ENCODE measurements around the gene PCDHGA11.
"Not testable (repeated sequence)": the region's sequence is repeated elsewhere in the genome, so short reads cannot be mapped to it uniquely, and the experiment has no call there.

The PCDHGA11 gene
- 0 to 0.28 reads per million in 2 donors for total RNA-seq

DNA sequence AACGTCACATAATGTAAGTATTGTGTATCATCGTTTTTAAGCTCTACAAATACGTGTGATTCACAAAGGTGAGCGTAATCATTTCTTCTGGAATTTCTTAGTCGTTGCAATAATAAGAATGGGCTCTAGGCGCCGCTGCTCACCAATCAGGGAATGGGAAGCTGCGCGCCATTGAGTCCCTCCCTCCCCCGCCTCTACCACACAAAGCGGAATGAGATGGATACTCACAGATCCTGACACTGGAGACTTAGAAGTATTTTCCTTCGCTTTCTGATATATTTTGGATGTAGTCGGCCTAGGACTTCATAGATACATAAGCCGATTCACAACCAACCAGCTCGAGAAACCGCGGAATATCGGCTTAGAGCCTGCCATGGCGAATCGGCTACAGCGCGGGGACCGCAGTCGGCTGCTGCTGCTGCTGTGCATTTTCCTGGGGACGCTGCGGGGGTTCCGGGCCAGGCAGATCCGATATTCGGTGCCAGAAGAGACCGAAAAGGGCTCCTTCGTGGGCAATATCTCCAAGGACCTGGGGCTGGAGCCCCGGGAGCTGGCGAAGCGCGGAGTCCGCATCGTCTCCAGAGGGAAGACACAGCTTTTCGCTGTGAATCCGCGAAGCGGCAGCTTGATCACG, at the start of gene PCDHGA11:
Gene PCDHGA11 (plus strand): TSS at position 197 of the 634 bp plus-strand sequence. CDS start 177 bp downstream, at position 374.
- no peak for DNase-seq

DNA sequence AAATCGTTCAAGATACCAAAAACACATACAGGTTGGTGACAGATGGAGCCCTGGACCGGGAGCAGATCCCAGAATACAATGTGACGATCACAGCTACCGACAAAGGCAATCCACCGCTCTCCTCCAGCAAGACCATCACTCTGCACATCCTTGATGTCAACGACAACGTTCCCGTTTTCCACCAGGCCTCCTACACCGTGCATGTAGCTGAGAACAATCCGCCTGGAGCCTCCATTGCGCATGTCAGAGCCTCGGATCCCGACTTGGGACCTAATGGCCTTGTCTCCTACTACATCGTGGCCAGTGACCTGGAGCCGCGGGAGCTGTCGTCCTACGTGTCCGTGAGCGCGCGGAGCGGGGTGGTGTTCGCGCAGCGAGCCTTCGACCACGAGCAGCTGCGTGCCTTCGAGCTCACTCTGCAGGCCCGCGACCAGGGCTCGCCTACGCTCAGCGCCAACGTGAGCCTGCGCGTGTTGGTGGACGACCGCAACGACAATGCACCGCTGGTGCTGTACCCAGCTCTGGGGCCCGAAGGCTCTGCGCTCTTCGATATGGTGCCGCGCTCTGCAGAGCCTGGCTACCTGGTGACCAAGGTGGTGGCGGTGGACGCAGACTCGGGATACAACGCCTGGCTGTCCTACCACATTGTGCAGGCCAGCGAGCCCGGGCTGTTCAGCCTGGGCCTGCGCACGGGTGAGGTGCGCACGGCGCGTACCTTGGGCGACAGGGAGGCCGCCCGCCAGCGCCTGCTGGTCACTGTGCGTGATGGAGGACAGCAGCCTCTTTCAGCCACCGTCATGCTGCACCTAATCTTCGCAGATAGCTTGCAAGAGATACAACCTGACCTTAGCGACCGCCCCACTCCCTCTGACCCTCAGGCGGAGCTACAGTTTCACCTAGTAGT, 49.0 kb upstream of the PCDHGA11 start:
- no peak for DNase-seq

DNA sequence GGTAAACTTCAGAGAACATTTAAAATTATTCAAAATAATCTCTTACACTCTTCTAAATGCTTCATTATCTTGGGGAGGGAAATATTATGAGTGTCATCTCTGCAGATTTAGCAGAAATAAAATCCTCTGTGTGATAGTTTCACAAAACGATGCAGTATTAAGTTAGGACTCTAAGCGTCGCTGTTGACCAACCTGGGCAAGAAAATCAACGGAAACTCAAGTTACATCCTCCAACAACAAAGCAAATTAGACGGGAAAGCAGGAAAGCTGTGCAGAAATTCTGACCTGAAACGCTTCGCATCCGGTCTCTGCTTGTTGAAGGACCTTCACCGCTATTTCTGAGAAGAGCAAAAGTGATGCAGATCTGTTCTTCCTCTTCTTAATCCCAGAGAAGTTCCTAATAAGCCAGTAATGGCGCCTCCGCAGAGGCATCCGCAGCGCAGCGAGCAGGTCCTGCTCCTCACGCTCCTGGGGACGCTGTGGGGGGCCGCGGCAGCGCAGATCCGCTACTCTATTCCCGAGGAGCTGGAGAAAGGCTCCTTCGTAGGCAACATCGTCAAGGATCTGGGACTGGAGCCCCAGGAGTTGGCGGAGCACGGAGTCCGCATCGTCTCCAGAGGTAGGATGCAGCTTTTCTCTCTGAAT, 47.1 kb upstream of the PCDHGA11 start, which contains the start of gene PCDHGA6:
Gene PCDHGA6 (plus strand): TSS at position 219 of the 645 bp plus-strand sequence. CDS start 193 bp downstream, at position 412.
- no peak for DNase-seq

DNA sequence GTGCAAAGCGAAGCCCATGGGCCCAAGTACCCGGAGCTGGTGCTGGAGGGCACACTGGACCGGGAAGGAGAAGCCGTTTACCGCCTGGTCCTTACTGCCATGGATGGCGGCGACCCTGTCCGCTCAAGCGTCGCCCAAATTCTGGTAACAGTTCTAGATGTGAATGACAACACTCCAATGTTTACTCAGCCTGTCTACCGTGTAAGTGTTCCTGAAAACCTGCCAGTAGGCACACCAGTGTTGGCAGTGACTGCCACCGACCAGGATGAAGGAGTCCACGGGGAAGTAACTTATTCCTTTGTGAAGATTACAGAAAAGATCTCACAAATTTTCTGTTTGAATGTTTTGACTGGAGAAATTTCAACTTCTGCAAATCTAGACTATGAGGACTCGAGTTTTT, 46.2 kb upstream of the PCDHGA11 start:
- no peak for DNase-seq

DNA sequence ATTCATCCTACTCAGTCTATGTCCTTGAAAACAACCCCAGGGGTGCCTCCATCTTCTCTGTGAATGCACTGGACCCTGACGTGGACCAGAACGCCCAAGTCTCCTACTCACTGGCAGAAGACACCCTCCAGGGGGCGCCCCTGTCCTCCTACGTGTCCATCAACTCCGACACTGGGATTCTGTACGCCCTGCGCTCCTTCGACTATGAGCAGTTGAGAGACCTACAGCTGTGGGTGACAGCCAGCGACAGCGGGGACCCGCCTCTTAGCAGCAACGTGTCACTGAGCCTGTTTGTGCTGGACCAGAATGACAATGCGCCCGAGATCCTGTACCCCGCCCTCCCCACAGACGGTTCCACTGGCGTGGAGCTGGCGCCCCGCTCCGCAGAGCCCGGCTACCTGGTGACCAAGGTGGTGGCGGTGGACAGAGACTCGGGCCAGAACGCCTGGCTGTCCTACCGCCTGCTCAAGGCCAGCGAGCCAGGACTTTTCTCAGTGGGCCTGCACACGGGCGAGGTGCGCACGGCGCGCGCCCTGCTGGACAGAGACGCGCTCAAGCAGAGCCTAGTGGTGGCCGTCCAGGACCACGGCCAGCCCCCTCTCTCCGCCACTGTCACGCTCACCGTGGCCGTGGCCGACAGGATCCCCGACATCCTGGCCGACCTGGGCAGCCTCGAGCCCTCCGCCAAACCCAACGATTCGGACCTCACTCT, 45.3 kb upstream of the PCDHGA11 start:
- DNase-seq, result not testable (repeated sequence)

DNA sequence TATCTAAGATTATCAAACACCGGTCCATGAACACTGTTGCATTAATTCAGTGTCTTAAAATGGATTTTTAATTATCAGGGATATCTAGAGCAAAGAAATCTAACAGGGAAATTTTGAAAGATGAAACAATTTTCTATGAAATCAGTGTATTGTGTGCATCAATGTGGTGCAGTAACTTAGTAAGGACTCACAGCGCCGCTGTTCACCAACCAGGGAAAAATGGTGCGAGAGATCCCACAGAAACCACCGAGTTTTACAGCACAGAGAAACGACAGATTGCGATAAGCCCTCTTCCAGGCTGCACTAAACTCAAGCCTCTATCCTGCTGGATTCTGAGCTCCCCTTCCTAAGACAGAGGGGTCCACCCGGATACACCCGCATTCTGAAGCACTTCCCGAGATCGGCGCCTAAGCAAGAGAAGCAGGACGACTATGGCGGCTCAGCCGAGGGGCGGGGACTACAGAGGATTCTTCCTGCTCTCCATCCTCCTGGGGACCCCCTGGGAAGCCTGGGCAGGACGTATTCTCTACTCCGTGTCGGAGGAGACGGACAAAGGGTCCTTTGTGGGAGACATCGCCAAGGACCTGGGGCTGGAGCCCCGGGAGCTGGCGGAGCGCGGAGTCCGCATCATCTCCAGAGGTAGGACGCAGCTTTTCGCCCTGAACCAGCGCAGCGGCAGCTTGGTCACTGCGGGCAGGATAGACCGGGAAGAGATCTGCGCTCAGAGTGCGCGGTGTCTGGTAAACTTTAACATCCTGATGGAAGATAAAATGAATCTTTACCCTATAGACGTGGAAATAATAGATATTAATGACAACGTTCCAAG, 38.2 kb upstream of the PCDHGA11 start, which contains the start of gene PCDHGA7:
Gene PCDHGA7 (plus strand): TSS at position 274 of the 826 bp plus-strand sequence. CDS start 158 bp downstream, at position 432.
- no peak for DNase-seq

DNA sequence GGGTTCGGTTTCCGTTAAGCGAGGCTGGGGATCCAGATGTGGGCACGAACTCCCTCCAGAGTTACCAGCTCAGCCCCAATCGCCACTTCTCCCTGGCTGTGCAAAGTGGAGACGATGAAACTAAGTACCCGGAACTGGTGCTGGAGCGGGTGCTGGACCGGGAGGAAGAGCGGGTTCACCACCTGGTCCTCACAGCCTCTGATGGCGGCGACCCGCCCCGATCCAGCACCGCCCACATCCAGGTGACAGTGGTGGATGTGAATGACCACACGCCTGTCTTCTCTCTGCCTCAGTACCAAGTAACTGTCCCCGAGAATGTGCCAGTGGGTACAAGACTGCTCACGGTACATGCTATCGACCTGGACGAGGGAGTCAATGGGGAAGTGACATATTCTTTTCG, 37.5 kb upstream of the PCDHGA11 start:
- DNase-seq, result no peak

DNA sequence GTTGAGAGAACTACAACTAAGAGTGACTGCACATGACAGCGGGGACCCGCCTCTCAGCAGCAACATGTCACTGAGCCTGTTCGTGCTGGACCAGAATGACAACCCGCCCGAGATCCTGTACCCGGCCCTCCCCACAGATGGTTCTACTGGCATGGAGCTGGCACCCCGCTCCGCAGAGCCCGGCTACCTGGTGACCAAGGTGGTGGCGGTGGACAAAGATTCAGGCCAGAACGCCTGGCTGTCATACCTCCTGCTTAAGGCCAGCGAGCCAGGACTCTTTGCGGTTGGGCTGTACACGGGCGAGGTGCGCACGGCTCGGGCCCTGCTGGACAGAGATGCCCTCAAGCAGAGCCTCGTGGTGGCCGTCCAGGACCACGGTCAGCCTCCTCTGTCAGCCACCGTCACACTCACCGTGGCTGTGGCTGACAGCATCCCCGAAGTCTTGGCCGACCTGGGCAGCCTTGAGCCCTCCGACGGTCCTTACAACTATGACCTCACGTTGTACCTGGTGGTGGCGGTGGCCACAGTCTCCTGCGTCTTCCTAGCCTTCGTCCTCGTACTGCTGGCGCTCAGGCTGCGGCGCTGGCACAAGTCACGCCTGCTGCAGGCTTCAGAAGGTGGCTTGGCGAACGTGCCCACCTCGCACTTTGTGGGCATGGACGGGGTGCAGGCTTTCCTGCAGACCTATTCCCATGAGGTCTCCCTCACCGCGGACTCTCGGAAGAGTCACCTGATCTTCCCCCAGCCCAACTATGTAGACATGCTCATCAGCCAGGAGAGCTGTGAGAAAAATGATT, 36.2 kb upstream of the PCDHGA11 start:
- no peak for DNase-seq

DNA sequence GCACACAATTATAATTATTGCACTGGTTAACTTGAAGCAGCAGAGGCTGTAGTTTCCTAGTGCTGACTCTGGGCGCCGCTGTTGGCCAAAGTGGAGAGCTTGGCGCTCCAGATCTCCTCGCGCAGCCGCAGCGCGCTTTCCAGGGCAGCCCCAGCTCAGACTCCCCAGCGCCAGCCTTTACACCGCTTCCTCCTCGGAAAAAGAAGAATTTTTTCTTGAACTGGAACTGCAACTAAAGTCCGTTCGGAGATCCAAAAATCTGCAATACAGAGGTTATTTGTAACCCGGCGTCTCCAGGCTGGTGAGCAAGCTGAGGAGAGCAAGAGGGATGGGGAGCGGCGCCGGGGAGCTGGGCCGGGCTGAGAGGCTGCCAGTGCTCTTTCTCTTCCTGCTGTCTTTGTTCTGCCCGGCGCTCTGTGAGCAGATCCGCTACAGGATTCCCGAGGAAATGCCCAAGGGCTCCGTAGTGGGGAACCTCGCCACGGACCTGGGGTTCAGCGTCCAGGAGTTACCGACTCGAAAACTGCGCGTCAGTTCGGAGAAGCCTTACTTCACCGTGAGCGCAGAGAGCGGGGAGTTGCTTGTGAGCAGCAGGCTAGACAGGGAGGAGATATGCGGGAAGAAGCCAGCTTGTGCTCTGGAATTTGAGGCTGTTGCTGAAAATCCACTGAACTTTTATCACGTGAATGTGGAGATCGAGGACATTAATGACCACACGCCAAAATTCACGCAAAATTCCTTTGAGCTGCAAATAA, 33.1 kb upstream of the PCDHGA11 start, which contains the start of gene PCDHGB4:
Gene PCDHGB4 (plus strand): TSS at position 142 of the 755 bp plus-strand sequence. CDS start 187 bp downstream, at position 329.
- DNase-seq, result not testable (repeated sequence)

DNA sequence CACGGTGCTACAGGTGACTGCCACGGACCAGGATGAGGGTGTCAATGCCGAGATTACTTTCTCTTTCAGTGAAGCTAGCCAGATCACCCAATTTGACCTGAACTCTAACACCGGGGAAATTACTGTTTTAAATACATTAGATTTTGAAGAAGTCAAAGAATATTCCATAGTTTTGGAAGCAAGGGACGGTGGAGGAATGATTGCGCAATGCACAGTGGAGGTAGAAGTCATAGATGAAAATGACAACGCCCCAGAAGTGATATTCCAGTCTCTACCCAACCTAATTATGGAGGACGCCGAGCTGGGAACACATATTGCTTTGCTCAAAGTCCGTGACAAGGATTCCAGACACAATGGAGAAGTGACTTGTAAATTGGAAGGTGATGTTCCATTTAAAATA, 32.2 kb upstream of the PCDHGA11 start:
- DNase-seq, result no peak

DNA sequence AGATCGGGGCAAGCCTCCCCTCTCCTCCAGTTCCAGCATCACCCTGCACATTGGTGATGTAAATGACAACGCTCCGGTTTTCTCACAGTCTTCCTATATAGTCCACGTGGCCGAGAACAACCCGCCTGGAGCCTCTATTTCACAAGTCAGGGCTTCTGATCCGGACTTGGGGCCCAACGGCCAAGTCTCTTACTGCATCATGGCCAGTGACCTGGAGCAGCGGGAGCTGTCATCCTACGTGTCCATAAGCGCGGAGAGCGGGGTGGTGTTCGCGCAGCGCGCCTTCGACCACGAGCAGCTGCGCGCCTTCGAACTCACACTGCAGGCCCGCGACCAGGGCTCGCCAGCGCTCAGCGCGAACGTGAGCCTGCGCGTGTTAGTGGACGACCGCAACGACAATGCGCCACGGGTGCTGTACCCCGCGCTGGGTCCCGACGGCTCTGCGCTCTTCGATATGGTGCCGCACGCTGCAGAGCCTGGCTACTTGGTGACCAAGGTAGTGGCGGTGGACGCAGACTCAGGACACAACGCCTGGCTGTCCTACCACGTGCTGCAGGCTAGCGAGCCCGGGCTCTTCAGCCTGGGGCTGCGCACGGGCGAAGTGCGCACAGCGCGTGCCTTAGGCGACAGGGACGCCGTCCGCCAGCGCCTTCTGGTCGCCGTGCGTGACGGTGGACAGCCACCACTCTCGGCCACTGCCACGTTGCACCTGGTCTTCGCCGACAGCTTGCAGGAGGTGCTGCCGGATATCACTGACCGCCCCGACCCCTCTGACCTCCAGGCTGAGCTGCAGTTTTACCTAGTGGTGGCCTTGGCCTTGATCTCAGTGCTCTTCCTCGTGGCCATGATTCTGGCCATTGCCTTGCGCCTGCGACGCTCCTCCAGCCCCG, 31.5 kb upstream of the PCDHGA11 start:
- no peak for DNase-seq

DNA sequence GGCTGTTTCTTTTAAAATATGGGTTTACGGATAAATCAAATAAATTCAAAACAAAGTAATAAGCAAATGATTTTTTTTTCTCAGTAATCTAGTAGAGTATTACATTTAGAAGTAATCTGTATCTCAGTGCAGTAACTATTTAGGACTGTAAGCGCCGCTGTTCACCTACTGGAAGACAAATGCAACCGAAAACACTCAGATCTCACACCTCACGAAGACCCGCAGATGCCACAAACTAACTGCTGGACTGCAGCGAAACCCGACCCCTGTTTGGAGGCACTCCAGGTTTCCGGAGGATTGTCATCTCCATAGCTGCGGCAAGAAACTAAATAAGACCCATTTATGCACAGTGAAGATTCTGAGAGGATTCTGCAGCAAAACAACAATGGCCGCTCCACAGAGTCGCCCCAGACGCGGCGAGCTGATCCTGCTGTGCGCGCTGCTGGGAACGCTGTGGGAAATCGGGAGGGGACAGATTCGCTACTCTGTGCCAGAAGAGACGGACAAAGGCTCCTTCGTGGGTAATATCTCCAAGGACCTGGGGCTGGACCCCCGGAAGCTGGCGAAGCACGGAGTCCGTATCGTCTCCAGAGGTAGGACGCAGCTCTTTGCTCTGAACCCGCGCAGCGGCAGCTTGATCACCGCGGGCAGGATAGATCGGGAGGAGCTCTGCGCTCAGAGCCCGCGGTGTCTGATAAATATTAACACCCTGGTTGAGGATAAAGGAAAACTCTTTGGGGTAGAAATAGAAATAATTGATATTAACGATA, 28.2 kb upstream of the PCDHGA11 start, which contains the start of gene PCDHGA8:
Gene PCDHGA8 (plus strand): TSS at position 205 of the 770 bp plus-strand sequence. CDS start 181 bp downstream, at position 386.
- no peak for DNase-seq

DNA sequence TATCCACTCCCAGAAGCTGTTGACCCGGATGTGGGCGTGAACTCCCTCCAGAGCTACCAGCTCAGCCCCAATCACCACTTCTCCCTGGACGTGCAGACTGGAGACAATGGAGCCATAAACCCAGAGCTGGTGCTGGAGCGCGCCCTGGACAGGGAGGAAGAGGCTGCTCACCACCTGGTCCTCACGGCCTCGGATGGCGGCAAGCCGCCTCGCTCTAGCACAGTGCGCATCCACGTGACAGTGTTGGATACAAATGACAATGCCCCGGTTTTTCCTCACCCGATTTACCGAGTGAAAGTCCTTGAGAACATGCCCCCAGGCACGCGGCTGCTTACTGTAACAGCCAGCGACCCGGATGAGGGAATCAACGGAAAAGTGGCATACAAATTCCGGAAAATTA, 27.6 kb upstream of the PCDHGA11 start:
- no peak for DNase-seq

DNA sequence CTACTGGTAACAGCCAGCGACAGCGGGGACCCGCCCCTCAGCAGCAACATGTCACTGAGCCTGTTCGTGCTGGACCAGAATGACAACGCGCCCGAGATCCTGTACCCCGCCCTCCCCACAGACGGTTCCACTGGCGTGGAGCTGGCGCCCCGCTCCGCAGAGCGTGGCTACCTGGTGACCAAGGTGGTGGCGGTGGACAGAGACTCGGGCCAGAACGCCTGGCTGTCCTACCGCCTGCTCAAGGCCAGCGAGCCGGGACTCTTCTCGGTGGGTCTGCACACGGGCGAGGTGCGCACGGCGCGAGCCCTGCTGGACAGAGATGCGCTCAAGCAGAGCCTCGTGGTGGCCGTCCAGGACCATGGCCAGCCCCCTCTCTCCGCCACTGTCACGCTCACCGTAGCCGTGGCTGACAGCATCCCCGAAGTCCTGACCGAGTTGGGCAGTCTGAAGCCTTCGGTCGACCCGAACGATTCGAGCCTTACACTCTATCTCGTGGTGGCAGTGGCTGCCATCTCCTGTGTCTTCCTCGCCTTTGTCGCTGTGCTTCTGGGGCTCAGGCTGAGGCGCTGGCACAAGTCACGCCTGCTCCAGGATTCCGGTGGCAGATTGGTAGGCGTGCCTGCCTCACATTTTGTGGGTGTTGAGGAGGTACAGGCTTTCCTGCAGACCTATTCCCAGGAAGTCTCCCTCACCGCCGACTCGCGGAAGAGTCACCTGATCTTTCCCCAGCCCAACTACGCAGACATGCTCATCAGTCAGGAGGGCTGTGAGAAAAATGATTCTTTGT, 26.3 kb upstream of the PCDHGA11 start:
- not testable (repeated sequence) for DNase-seq

DNA sequence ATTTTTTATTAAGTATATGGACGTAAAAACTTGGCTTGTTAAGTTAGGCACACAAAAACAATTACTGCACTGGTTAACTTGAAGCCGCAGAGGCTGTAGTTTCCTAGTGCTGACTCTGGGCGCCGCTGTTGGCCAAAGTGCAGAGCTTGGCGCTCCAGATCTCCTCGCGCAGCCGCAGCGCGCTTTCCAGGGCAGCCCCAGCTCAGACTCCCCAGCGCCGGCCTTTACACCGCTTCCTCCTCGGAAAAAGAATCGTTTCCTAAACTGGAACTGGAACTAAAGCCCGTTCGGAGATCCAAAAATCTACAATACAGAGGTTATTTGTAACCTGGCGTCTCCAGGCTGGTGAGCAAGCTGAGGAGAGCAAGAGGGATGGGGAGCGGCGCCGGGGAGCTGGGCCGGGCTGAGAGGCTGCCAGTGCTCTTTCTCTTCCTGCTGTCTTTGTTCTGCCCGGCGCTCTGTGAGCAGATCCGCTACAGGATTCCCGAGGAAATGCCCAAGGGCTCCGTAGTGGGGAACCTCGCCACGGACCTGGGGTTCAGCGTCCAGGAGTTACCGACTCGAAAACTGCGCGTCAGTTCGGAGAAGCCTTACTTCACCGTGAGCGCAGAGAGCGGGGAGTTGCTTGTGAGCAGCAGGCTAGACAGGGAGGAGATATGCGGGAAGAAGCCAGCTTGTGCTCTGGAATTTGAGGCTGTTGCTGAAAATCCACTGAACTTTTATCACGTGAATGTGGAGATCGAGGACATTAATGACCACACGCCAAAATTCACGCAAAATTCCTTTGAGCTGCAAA, 22.9 kb upstream of the PCDHGA11 start, which contains the start of gene PCDHGB5:
Gene PCDHGB5 (plus strand): TSS at position 192 of the 796 bp plus-strand sequence. CDS start 181 bp downstream, at position 373.
- DNase-seq, result not testable (repeated sequence)

DNA sequence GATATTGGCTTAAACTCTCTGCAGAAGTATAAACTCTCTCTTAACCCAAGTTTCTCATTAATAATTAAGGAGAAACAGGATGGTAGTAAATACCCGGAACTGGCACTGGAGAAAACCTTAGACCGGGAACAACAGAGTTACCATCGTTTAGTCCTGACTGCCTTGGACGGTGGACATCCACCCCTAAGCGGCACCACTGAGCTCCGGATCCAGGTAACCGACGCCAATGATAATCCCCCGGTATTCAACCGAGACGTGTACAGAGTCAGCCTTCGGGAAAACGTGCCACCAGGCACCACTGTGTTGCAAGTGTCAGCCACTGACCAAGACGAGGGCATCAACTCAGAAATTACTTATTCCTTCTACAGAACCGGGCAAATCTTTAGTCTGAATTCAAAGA, 22.2 kb upstream of the PCDHGA11 start:
- no peak for DNase-seq
